Islet precursor cell (in vitro differentiated cells): ENCODE data around the gene TIAM2.
"Not testable (repeated sequence)": the region's sequence is repeated elsewhere in the genome, so short reads cannot be mapped to it uniquely, and the experiment has no call there.

Experiments
- DNase-seq: peaks from one replicate; pipeline ENCODE4 v3.0.0-alpha.2; 2018

Gene TIAM2

GRCh38 chr6:155268088-155268867 lies 273.2 kb downstream of the TIAM2 start:
- DNase-seq: not testable (repeated sequence)

- DNase-seq: no peak
Measured at GRCh38 chr6:155269765-155270164, 274.6 kb downstream of the TIAM2 start.

DNA sequence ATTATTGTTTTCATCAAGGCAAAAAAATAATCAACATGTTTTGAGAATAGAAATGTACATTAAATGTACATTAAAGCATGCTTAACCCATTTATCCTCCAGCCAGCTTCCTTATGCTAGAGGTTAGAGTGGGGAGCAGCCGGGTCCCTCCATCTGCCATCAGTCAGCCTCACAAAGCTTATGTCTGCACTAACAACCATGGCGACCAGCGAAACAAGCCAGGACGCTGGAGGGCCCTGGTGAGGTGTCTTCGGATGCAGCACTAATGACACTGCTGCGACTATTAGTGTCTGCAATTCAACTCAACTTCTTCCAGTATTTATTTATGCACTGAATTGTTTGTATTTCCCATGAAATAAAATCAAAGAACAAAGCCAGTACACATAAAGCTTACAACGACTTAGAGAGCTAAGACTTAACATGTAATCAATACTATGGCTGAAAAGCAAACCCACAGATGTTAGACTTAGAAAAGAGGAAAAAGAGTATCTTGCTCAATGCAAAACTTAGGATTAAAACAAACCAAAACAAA lies 275.5 kb downstream of the TIAM2 start:
- DNase-seq: no peak

DNA sequence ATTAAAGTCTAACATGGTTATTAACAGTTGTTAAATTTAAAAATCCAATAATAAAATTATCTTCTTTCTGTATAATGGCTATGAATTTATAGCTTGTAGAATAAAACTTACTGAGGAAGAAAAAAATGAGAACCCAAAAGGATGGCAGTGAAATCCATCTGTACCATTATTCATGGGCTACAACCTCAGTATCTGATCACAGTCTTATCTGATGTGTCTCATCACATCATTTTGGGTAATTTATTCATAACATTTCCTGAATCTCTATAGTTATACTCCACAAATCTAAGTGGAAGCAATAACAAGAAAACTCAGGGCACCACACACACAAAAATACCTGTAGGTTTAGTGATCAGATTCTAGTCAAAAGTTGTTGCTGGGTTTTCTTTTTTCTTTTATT lies 276.0 kb downstream of the TIAM2 start:
- no peak for DNase-seq

- no peak for DNase-seq
Measured at GRCh38 chr6:155272353-155273232, 277.5 kb downstream of the TIAM2 start.

DNA sequence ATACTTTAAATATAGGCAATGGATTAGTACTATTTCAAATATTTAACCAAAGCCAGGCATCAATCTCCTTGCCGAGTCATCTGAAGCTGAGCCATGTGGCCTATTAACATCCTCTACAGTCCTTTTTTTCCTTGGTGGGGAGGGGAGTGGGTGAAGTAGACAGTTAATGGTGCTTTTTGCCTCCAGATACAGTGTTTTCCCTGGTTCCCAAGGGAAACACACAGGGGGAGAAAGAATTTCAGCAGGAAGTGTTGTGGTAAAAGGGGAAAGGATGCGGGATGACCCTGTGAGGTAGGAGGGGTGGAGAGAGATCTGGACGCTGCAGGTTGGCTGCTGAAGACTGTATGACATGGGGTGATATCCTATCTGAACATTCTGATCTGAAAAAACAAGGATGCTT lies 278.3 kb downstream of the TIAM2 start:
- peak; percentile 97 for DNase-seq

GRCh38 chr6:155274106-155274505 lies 279.0 kb downstream of the TIAM2 start:
- DNase-seq: no peak

GRCh38 chr6:155274533-155274932 lies 279.4 kb downstream of the TIAM2 start:
- DNase-seq: no peak

DNA sequence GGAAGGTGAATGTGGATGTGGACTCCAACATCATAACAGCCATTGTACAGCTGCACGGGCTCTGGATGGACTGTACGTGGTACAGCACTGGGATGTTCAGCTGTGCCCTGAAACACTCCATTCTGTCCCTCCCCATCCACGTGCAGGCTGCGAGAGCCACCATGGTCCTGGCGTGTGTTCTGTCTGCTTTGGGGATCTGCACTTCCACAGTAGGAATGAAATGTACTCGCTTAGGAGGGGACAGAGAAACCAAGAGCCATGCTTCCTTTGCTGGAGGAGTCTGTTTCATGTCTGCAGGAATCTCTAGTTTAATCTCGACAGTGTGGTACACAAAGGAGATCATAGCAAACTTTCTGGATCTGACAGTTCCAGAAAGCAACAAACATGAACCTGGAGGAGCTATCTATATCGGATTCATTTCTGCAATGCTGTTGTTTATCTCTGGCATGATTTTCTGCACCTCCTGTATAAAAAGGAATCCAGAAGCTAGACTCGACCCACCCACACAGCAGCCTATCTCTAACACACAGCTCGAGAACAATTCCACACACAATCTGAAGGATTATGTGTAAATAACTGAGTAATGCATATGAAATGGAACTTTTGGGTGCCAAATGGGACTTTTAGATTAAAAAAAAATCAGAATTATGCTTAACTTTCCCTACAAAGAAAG lies 280.8 kb downstream of the TIAM2 start:
- no peak for DNase-seq

GRCh38 chr6:155276638-155277037 lies 281.5 kb downstream of the TIAM2 start:
- DNase-seq: no peak

DNA sequence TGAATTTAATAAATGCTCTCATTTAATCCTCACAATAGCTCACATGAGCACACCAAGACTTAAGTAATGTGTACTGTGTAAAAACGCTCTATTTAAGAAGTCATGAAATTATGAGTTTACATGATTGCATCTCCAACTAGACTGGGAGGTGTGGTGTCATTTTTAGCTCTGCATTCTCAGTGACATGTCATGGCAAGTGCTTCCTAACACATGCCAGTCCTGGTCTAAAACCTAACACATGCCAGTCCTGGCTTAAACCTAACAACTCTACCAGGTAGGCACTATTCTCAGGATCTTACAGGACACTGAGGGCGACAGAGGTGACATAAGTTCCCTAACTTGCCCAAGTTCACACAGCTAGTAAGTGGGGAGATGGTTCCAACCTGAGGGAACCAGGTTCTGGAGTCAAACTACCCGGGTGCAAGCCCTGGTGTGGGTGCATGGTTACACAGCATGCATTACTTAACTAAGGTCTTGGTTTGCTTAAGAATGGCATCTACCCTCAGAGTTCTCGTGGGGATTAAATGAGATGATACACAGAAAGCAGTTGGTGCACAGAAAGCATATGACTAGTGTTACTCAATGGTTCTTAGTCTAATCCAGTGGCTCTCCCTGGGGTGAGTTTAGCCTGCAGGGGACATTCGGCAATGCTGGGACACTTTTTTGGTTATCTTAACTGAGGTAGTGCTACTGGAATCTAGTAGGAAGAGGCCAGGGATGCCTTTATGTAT lies 283.4 kb downstream of the TIAM2 start:
- DNase-seq: no peak

GRCh38 chr6:155284775-155285174 lies 289.7 kb downstream of the TIAM2 start:
- DNase-seq: no peak

- DNase-seq: no peak
Measured at GRCh38 chr6:155287762-155288161, 292.6 kb downstream of the TIAM2 start.

DNA sequence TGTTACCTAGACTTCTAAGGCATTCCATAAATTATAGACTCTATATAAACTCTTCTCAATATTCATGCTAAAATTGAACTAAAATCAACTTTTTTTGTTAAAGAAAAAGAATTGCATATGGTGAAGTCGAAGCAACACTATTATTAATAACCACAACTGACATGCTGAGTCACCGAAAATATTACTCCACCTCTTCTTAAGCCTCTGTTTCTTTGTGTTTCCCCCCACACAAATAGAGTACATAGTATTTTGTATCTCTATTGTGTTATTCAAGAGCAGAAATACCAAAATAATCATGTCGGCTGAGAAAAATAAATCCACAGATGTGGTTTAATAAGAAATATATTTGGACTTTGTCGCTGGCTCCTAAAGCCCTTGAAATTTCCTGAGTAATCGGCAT lies 295.4 kb downstream of the TIAM2 start:
- no peak for DNase-seq

GRCh38 chr6:155291291-155291690 lies 296.2 kb downstream of the TIAM2 start:
- DNase-seq: no peak

DNA sequence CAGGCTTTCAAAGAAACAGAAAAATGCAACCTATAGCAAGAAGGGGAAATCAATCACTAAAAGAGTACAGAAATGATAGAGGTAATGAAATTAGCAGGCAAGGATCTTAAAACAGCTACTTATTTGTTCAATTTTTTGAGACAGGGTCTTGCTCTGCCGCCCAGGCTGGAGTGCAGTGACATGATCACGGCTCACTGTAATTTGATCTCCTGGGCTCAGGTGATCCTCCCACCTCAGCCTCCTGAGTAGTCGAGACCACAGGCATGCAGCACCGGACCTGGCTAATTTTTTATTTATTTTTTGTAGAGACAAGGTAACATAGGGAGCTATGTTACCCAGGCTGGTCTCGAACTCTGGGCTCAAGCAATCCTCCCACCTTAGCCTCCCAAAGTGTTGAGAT lies 297.6 kb downstream of the TIAM2 start:
- DNase-seq: peak; percentile 76

DNA sequence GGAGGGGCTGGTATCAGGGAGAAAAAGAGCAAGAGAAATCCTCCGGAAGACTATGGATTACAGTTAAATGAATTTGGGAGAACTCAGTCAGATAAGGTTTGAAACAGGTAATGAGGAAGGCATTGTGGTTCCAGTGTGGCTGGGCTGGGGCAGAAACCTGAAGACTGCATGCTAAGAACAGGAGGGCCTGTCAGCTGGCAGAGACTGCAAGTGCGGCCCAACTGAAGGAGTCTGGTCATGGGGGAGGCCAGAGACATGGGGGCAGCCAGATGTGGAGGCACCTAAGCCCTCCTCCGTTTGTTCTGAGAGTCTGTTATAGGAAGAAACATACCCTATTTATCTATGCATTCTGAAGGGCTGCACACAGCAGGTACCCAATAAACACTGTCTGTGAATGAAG lies 302.6 kb downstream of the TIAM2 start:
- no peak for DNase-seq

GRCh38 chr6:155301867-155302266 lies 306.8 kb downstream of the TIAM2 start:
- no peak for DNase-seq

- no peak for DNase-seq
Measured at GRCh38 chr6:155303361-155303870, 308.3 kb downstream of the TIAM2 start.

DNA sequence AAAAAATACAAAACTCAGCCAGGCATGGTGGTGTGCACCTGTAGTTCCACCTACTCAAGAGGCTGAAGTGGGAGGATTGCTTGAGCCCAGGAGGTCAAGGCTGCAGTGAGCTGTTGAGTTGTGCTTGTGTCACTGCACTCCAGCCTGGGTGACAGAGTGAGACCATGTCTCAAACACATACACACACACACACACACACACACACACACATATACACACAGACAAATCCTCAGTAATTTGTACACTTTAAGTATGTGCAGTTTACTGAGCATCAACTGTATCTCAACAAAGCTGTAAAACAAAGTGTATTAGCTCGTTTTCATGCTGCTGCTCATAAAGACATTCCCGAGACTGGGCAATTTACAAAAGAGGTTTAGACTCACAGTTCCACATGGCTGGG lies 311.8 kb downstream of the TIAM2 start:
- DNase-seq: no peak
